Central memory CD8-positive, alpha-beta T cell (primary cell): ENCODE measurements around the gene TMEM117.
"Not testable (repeated sequence)": the region's sequence is repeated elsewhere in the genome, so short reads cannot be mapped to it uniquely, and the experiment has no call there.

ENCODE experiments used
- ATAC-seq: fragments of 150-1000 bp; cut with Tn5 transposase; replicated peaks from 2 replicates; pipeline ENCODE4 v1.10.0; 2022; ENCODE audit warnings: mild to moderate bottlenecking, moderate FRiP score, moderate number of reproducible peaks; ENCODE audit not compliant: poor library complexity, severe bottlenecking; ENCODE audit errors: extremely low read depth
- DNase-seq, 2 donors: peaks; one replicate each; pipeline ENCODE4 v3.0.0; 2021; ENCODE audit warnings: low spot score in 2 of 2
- H3K27ac Mint-ChIP-seq: one replicate; pipeline ENCODE4 v1.8.0; 2022; ENCODE audit warnings: low read depth, mild to moderate bottlenecking, moderate library complexity, mixed read lengths
- H3K27me3 Mint-ChIP-seq: one replicate; pipeline ENCODE4 v1.8.0; 2022; ENCODE audit warnings: mixed read lengths
- H3K36me3 Mint-ChIP-seq: one replicate; pipeline ENCODE4 v1.8.0; 2022; ENCODE audit warnings: mild to moderate bottlenecking, moderate library complexity, mixed read lengths; ENCODE audit not compliant: insufficient read depth
- H3K4me1 Mint-ChIP-seq: one replicate; pipeline ENCODE4 v1.8.0; 2022; ENCODE audit warnings: mixed read lengths
- H3K4me3 Mint-ChIP-seq: one replicate; pipeline ENCODE4 v1.8.0; 2022; ENCODE audit warnings: mild to moderate bottlenecking, moderate library complexity, mixed read lengths
- H3K9me3 Mint-ChIP-seq: one replicate; pipeline ENCODE4 v1.8.0; 2022; ENCODE audit warnings: mixed read lengths

Gene TMEM117

GRCh38 chr12:44026046-44026445, 190.2 kb downstream of the TMEM117 start:
- H3K4me3 Mint-ChIP-seq, result no peak overlapping the region
- H3K4me1 Mint-ChIP-seq, result no peaks in the 10 kb centered on the region
- no peaks in the 10 kb centered on the region for H3K9me3 Mint-ChIP-seq
- H3K27ac Mint-ChIP-seq, result no peak overlapping the region
- no peaks in the 10 kb centered on the region for H3K27me3 Mint-ChIP-seq
- no peaks in the 10 kb centered on the region for H3K36me3 Mint-ChIP-seq
- ATAC-seq (no peak), DNase-seq (no peak)

- not testable (repeated sequence) for H3K9me3 Mint-ChIP-seq, H3K4me1 Mint-ChIP-seq, H3K4me3 Mint-ChIP-seq
Measured at GRCh38 chr12:44026926-44027325, 191.0 kb downstream of the TMEM117 start.

GRCh38 chr12:44029194-44029593, 193.3 kb downstream of the TMEM117 start:
- Mint-ChIP-seq H3K4me3 (no peak overlapping the region), H3K36me3 (no peaks in the 10 kb centered on the region), H3K27ac (no peak overlapping the region), H3K4me1 (no peaks in the 10 kb centered on the region), H3K9me3 (no peaks in the 10 kb centered on the region), H3K27me3 (no peaks in the 10 kb centered on the region)
- ATAC-seq (no peak), DNase-seq (no peak)

More at GRCh38 chr12:44026926-44027325, 191.0 kb downstream of the TMEM117 start:
- not testable (repeated sequence) for DNase-seq, H3K36me3 Mint-ChIP-seq, ATAC-seq, H3K27ac Mint-ChIP-seq, H3K27me3 Mint-ChIP-seq

GRCh38 chr12:44031472-44032185, 195.7 kb downstream of the TMEM117 start:
- Mint-ChIP-seq H3K4me3 (no peak overlapping the region), H3K36me3 (no peaks in the 10 kb centered on the region), H3K27me3 (no peaks in the 10 kb centered on the region), H3K9me3 (no peaks in the 10 kb centered on the region), H3K4me1 (no peaks in the 10 kb centered on the region), H3K27ac (no peak overlapping the region)
- DNase-seq (no peak), ATAC-seq (no peak)

GRCh38 chr12:44034906-44035305, 199.0 kb downstream of the TMEM117 start:
- Mint-ChIP-seq H3K36me3 (peaks cover 2% of the 10 kb centered on the region), H3K27me3 (no peaks in the 10 kb centered on the region), H3K9me3 (no peaks in the 10 kb centered on the region), H3K4me1 (no peaks in the 10 kb centered on the region), H3K27ac (no peak overlapping the region), H3K4me3 (no peak overlapping the region)
- DNase-seq (no peak), ATAC-seq (no peak)

- H3K4me1 Mint-ChIP-seq, result no peaks in the 10 kb centered on the region
- H3K27me3 Mint-ChIP-seq, result no peaks in the 10 kb centered on the region
- DNase-seq (no peak), ATAC-seq (no peak)
- no peaks in the 10 kb centered on the region for H3K9me3 Mint-ChIP-seq
- no peak overlapping the region for H3K27ac Mint-ChIP-seq
- H3K4me3 Mint-ChIP-seq, result no peak overlapping the region
- peaks cover 2% of the 10 kb centered on the region for H3K36me3 Mint-ChIP-seq
Measured at GRCh38 chr12:44036875-44037443, 201.1 kb downstream of the TMEM117 start.

- Mint-ChIP-seq H3K9me3 (no peaks in the 10 kb centered on the region), H3K4me3 (no peak overlapping the region), H3K36me3 (peaks cover 2% of the 10 kb centered on the region), H3K27ac (no peak overlapping the region), H3K4me1 (no peaks in the 10 kb centered on the region), H3K27me3 (no peaks in the 10 kb centered on the region)
- DNase-seq (no peak), ATAC-seq (no peak)
Measured at GRCh38 chr12:44038411-44038810, 202.5 kb downstream of the TMEM117 start.

- H3K36me3 Mint-ChIP-seq, result not testable (repeated sequence)
Measured at GRCh38 chr12:44044491-44044890, 208.6 kb downstream of the TMEM117 start.

GRCh38 chr12:44046732-44047417, 211.0 kb downstream of the TMEM117 start:
- no peak for DNase-seq
- Mint-ChIP-seq H3K27me3 (no peaks in the 10 kb centered on the region), H3K36me3 (no peaks in the 10 kb centered on the region), H3K4me1 (no peaks in the 10 kb centered on the region), H3K9me3 (no peaks in the 10 kb centered on the region), H3K4me3 (no peak overlapping the region), H3K27ac (no peak overlapping the region)
- no peak for ATAC-seq

More at GRCh38 chr12:44044491-44044890, 208.6 kb downstream of the TMEM117 start:
- ATAC-seq, H3K4me1 Mint-ChIP-seq, H3K9me3 Mint-ChIP-seq, DNase-seq, H3K27ac Mint-ChIP-seq, H3K27me3 Mint-ChIP-seq, H3K4me3 Mint-ChIP-seq: not testable (repeated sequence)

GRCh38 chr12:44052554-44052953, 216.7 kb downstream of the TMEM117 start:
- no peak for ATAC-seq
- Mint-ChIP-seq H3K27ac (no peak overlapping the region), H3K4me3 (no peak overlapping the region), H3K27me3 (no peaks in the 10 kb centered on the region), H3K4me1 (no peaks in the 10 kb centered on the region), H3K36me3 (no peaks in the 10 kb centered on the region), H3K9me3 (no peaks in the 10 kb centered on the region)
- no peak for DNase-seq

- no peak for DNase-seq
- H3K4me3 Mint-ChIP-seq, result no peak overlapping the region
- no peak overlapping the region for H3K27ac Mint-ChIP-seq
- H3K27me3 Mint-ChIP-seq, result no peaks in the 10 kb centered on the region
- H3K36me3 Mint-ChIP-seq, result no peaks in the 10 kb centered on the region
- no peaks in the 10 kb centered on the region for H3K4me1 Mint-ChIP-seq
- H3K9me3 Mint-ChIP-seq, result no peaks in the 10 kb centered on the region
- no peak for ATAC-seq
Measured at GRCh38 chr12:44053549-44054127, 217.8 kb downstream of the TMEM117 start.

GRCh38 chr12:44054281-44054680, 218.4 kb downstream of the TMEM117 start:
- no peak for ATAC-seq
- no peak overlapping the region for H3K4me3 Mint-ChIP-seq
- no peak overlapping the region for H3K27ac Mint-ChIP-seq
- DNase-seq, result no peak
- no peaks in the 10 kb centered on the region for H3K9me3 Mint-ChIP-seq
- no peaks in the 10 kb centered on the region for H3K4me1 Mint-ChIP-seq
- no peaks in the 10 kb centered on the region for H3K36me3 Mint-ChIP-seq
- H3K27me3 Mint-ChIP-seq, result no peaks in the 10 kb centered on the region

GRCh38 chr12:44058366-44058765, 222.5 kb downstream of the TMEM117 start:
- Mint-ChIP-seq H3K27ac (no peak overlapping the region), H3K4me3 (no peak overlapping the region), H3K27me3 (no peaks in the 10 kb centered on the region), H3K36me3 (no peaks in the 10 kb centered on the region), H3K9me3 (no peaks in the 10 kb centered on the region), H3K4me1 (no peaks in the 10 kb centered on the region)
- ATAC-seq, result no peak
- DNase-seq, result no peak
